K562 (cell line): ENCODE measurements around the gene LY6G6F. TPM values are rescaled to one million over a fixed set of nuclear protein-coding genes. Genes with fewer than 3 reads are reported as not detected.
A peak's percentile ranks its signal among the peaks of the same experiment; 100 is the strongest.

Source experiments
- FOXJ2 ChIP-seq: fragments of 200-800 bp; sonication (Bioruptor generic); IDR thresholded peaks from 2 replicates; pipeline ENCODE4 v1.6.1; 2016; ENCODE audit warnings: missing genetic modification characterization, missing compliant biosample characterization
- HDGF ChIP-seq: fragments of 450-650 bp; IDR thresholded peaks from 2 replicates; pipeline ENCODE4 v1.6.1; 2016
- SRF ChIP-seq, 2 experiments: fragments of 250-450, 450-650 bp in 1 of 2; sonication (Bioruptor Pico) in 1 of 2; sonication (generic) in 1 of 2; formaldehyde crosslinking; IDR thresholded peaks; 2 replicates each; pipeline versions ENCODE4 v1.5.0 to v1.5.1; 2020 to 2022; ENCODE audit warnings: mild to moderate bottlenecking in 1 of 2, missing genetic modification reagents in 1 of 2
- ZBTB49 ChIP-seq: sonication (generic); formaldehyde crosslinking; IDR thresholded peaks from 2 replicates; pipeline ENCODE4 v1.8.0; 2022; ENCODE audit warnings: missing genetic modification reagents, mild to moderate bottlenecking, borderline replicate concordance
- ZNF407 ChIP-seq: fragments of 450-650 bp; IDR thresholded peaks from 2 replicates; pipeline ENCODE4 v1.6.1; 2016; ENCODE audit warnings: low read depth
- ZNF41 ChIP-seq: fragments of 250-450 bp; sonication (Bioruptor Pico); conservative IDR thresholded peaks from 2 replicates; pipeline ENCODE4 v1.4.0; 2020; ENCODE audit warnings: mild to moderate bottlenecking
- ZNF76 ChIP-seq: fragments of 250-450 bp; sonication (Bioruptor Pico); IDR thresholded peaks from 2 replicates; pipeline ENCODE4 v1.4.0; 2020; ENCODE audit warnings: mild to moderate bottlenecking, moderate library complexity, borderline replicate concordance
- polyA plus RNA-seq, 8 experiments: library from polyadenylated mRNA; depleted of rRNA in 4 of 8; stranded (reverse) in 5 of 8; unstranded in 3 of 8; fragments of >200 nt; fragmentation: Nextera tagmentation in 2 of 8; fragmentation: Illumina TruSeq in 1 of 8; extraction: Ambion mirVana in 2 of 8; extraction: Trizol in 1 of 8; gene quantifications; 2 replicates each; pipeline versions ENCODE4 v1.2.1 to v1.2.3, GENCODE V29; 2011 to 2014; ENCODE audit warnings: inconsistent platforms in 1 of 8, missing spikeins in 1 of 8
- total RNA-seq, 7 experiments: library from RNA; depleted of rRNA in 6 of 7; stranded (reverse); fragments of >200 nt in 6 of 7; fragmentation: Illumina TruSeq in 2 of 7; extraction: Trizol in 2 of 7; gene quantifications; 2 replicates each; pipeline versions ENCODE4 v1.2.1 to v1.2.3, GENCODE V29; 2011 to 2021; ENCODE audit warnings: low replicate concordance in 1 of 7
- TF ChIP-seq, protein P1 (sequence below): sonication (generic); formaldehyde crosslinking; IDR thresholded peaks from 2 replicates; pipeline ENCODE4 v1.9.0; 2022; ENCODE audit warnings: mild to moderate bottlenecking, missing genetic modification reagents
- TF ChIP-seq, protein P2 (sequence below): sonication (generic); formaldehyde crosslinking; IDR thresholded peaks from 2 replicates; pipeline ENCODE4 v1.8.0; 2023; ENCODE audit warnings: mild to moderate bottlenecking, missing genetic modification reagents

LY6G6F gene
- total and polyA plus RNA-seq, 9 of the 15 experiments (the other 6 are each of a cell fraction or from before 2014, with no cell fraction given), result 0.14 to 0.50 (median 0.28) TPM; not detected in 2

- TF ChIP-seq ZNF407 (no peak), HDGF (peak; percentile 14; the same call in 1 of the 2 replicates), ZBTB49 (CRISPR knock-in tag) (0 out of 2 replicates have a peak, but pooled peaks have one; percentile 71), SRF (CRISPR knock-in tag; IDR thresholded peaks at IDR 0.05) (no peak), FOXJ2 (tag) (0 out of 2 replicates have a peak, but pooled peaks have one; percentile 59), ZNF76 (CRISPR knock-in tag) (no peak), ZNF41 (CRISPR knock-in tag) (no peak)
- TF ChIP-seq, protein P1, sequence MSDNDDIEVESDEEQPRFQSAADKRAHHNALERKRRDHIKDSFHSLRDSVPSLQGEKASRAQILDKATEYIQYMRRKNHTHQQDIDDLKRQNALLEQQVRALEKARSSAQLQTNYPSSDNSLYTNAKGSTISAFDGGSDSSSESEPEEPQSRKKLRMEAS (CRISPR knock-in tag), result no peak
- TF ChIP-seq, protein P2, sequence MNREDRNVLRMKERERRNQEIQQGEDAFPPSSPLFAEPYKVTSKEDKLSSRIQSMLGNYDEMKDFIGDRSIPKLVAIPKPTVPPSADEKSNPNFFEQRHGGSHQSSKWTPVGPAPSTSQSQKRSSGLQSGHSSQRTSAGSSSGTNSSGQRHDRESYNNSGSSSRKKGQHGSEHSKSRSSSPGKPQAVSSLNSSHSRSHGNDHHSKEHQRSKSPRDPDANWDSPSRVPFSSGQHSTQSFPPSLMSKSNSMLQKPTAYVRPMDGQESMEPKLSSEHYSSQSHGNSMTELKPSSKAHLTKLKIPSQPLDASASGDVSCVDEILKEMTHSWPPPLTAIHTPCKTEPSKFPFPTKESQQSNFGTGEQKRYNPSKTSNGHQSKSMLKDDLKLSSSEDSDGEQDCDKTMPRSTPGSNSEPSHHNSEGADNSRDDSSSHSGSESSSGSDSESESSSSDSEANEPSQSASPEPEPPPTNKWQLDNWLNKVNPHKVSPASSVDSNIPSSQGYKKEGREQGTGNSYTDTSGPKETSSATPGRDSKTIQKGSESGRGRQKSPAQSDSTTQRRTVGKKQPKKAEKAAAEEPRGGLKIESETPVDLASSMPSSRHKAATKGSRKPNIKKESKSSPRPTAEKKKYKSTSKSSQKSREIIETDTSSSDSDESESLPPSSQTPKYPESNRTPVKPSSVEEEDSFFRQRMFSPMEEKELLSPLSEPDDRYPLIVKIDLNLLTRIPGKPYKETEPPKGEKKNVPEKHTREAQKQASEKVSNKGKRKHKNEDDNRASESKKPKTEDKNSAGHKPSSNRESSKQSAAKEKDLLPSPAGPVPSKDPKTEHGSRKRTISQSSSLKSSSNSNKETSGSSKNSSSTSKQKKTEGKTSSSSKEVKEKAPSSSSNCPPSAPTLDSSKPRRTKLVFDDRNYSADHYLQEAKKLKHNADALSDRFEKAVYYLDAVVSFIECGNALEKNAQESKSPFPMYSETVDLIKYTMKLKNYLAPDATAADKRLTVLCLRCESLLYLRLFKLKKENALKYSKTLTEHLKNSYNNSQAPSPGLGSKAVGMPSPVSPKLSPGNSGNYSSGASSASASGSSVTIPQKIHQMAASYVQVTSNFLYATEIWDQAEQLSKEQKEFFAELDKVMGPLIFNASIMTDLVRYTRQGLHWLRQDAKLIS (CRISPR knock-in tag), result 0 out of 2 replicates have a peak, but pooled peaks have one; percentile 55
Measured at GRCh38 chr6:31691078-31691463, 15.6 kb upstream of the LY6G6F start (continued).
